WTC11 (cell line): ENCODE data around the gene MRE11. TPM values are rescaled to one million over a fixed set of nuclear protein-coding genes. Genes with fewer than 3 reads are reported as not detected.

ENCODE experiments used
- ATAC-seq: fragments of 200-7000 bp; cut with Tn5 transposase; 2 replicates; pipeline ENCODE4 v1.10.0; 2021; ENCODE audit warnings: mild to moderate bottlenecking, moderate library complexity
- CTCF ChIA-PET: fragments of 300-600 bp; sonication (Branson Sonifier 250); formaldehyde crosslinking; loops from one replicate; lab custom pipeline; 2021; ENCODE audit warnings: antibody characterized with exemption; lab: Charles Lee
- POLR2A ChIA-PET: fragments of 350-600 bp; sonication (Branson Sonifier 250); formaldehyde crosslinking; loops from one replicate; lab custom pipeline; 2021; ENCODE audit warnings: antibody characterized with exemption; lab: Charles Lee
- DNase-seq: peaks from one replicate; pipeline ENCODE4 v3.0.0; 2021; ENCODE audit warnings: low spot score
- H3K27ac Mint-ChIP-seq: 2 replicates; pipeline ENCODE4 v1.8.0; 2021; ENCODE audit warnings: mixed read lengths
- H3K27me3 Mint-ChIP-seq: 2 replicates; pipeline ENCODE4 v1.8.0; 2021; ENCODE audit warnings: low read depth, mild to moderate bottlenecking, moderate library complexity, mixed read lengths
- H3K36me3 Mint-ChIP-seq: 2 replicates; pipeline ENCODE4 v1.8.0; 2021; ENCODE audit warnings: mixed read lengths
- H3K4me1 Mint-ChIP-seq: 2 replicates; pipeline ENCODE4 v1.8.0; 2022; ENCODE audit warnings: mixed read lengths
- H3K4me3 Mint-ChIP-seq: 2 replicates; pipeline ENCODE4 v1.8.0; 2021; ENCODE audit warnings: mild to moderate bottlenecking, moderate library complexity, mixed read lengths
- H3K9me3 Mint-ChIP-seq: 2 replicates; pipeline ENCODE4 v1.8.0; 2021; ENCODE audit warnings: mixed read lengths
- CREB1 ChIP-seq: sonication (generic); formaldehyde crosslinking; IDR thresholded peaks from 2 replicates; pipeline ENCODE4 v1.8.0; 2023; ENCODE audit warnings: mild to moderate bottlenecking, missing genetic modification reagents
- E2F5 ChIP-seq: sonication (generic); formaldehyde crosslinking; IDR thresholded peaks from 2 replicates; pipeline ENCODE4 v1.8.1; 2022; ENCODE audit warnings: mild to moderate bottlenecking, moderate library complexity, missing genetic modification reagents
- ERG ChIP-seq: fragments of 250-450 bp; sonication (Bioruptor Pico); IDR thresholded peaks from 2 replicates; pipeline ENCODE4 v1.8.0; 2021; ENCODE audit warnings: mild to moderate bottlenecking
- FOXJ3 ChIP-seq: sonication (generic); formaldehyde crosslinking; IDR thresholded peaks from 2 replicates; pipeline ENCODE4 v1.9.0; 2021; ENCODE audit warnings: missing genetic modification reagents, mild to moderate bottlenecking, borderline replicate concordance
- FOXK1 ChIP-seq: sonication (generic); formaldehyde crosslinking; IDR thresholded peaks from 2 replicates; pipeline ENCODE4 v1.8.0; 2022; ENCODE audit warnings: mild to moderate bottlenecking, moderate library complexity, missing genetic modification reagents
- HMGA2 ChIP-seq: fragments of 250-450 bp; sonication (Bioruptor Pico); IDR thresholded peaks from 2 replicates; pipeline ENCODE4 v1.4.0; 2021; ENCODE audit warnings: mild to moderate bottlenecking, moderate library complexity
- HMGXB4 ChIP-seq: sonication (generic); formaldehyde crosslinking; IDR thresholded peaks from 2 replicates; pipeline ENCODE4 v1.8.1; 2023; ENCODE audit warnings: mild to moderate bottlenecking, moderate library complexity, missing genetic modification reagents
- MAX ChIP-seq: sonication (generic); formaldehyde crosslinking; IDR thresholded peaks from 2 replicates; pipeline ENCODE4 v1.8.0; 2022; ENCODE audit warnings: mild to moderate bottlenecking, missing genetic modification reagents
- NFYB ChIP-seq: sonication (generic); formaldehyde crosslinking; conservative IDR thresholded peaks from 2 replicates; pipeline ENCODE4 v1.8.0; 2022; ENCODE audit warnings: low read depth, missing genetic modification reagents
- PRRX2 ChIP-seq: fragments of 250-450 bp; sonication (Bioruptor Pico); IDR thresholded peaks from 2 replicates; pipeline ENCODE4 v1.8.0; 2021; ENCODE audit warnings: mild to moderate bottlenecking
- SMAD4 ChIP-seq: sonication (generic); formaldehyde crosslinking; IDR thresholded peaks from 2 replicates; pipeline ENCODE4 v1.8.0; 2022; ENCODE audit warnings: mild to moderate bottlenecking, missing genetic modification reagents
- TEAD1 ChIP-seq: sonication (generic); formaldehyde crosslinking; IDR thresholded peaks from 2 replicates; pipeline ENCODE4 v1.8.0; 2022; ENCODE audit warnings: mild to moderate bottlenecking, missing genetic modification reagents
- ZNF281 ChIP-seq: sonication (generic); formaldehyde crosslinking; IDR thresholded peaks from 2 replicates; pipeline ENCODE4 v1.8.0; 2023; ENCODE audit warnings: mild to moderate bottlenecking, missing genetic modification reagents
- ZNF416 ChIP-seq: fragments of 250-450 bp; sonication (Bioruptor Pico); IDR thresholded peaks from 2 replicates; pipeline ENCODE4 v1.9.0; 2021; ENCODE audit warnings: mild to moderate bottlenecking, inconsistent platforms
- ZNF423 ChIP-seq: fragments of 250-450 bp; sonication (Bioruptor Pico); IDR thresholded peaks from 2 replicates; pipeline ENCODE4 v2.1.2; 2022; ENCODE audit warnings: mild to moderate bottlenecking, moderate library complexity
- ZNF512 ChIP-seq: sonication (generic); formaldehyde crosslinking; IDR thresholded peaks from 2 replicates; pipeline ENCODE4 v1.8.1; 2022; ENCODE audit warnings: missing genetic modification reagents, borderline replicate concordance
- total RNA-seq: library from RNA; stranded (reverse); gene quantifications from 3 replicates; pipeline ENCODE4 v1.2.3, GENCODE V29; 2021

The MRE11 gene
- total RNA-seq, 1 experiment from 2014 or later: 34.3 TPM

GRCh38 chr11:94400839-94401772 lies 92.5 kb downstream of the MRE11 start, which contains the start of gene GPR83 (continued):
- TF ChIP-seq SMAD4 (no peak), ERG (no peak), HMGXB4 (CRISPR knock-in tag) (no peak), TEAD1 (CRISPR knock-in tag) (no peak), CREB1 (no peak), ZNF423 (CRISPR knock-in tag) (peak; percentile 36; the same call in 1 of the 2 replicates), ZNF281 (CRISPR knock-in tag) (no peak), PRRX2 (CRISPR knock-in tag) (no peak), FOXJ3 (CRISPR knock-in tag) (no peak), MAX (peak; percentile 31; the same call in 1 of the 2 replicates), HMGA2 (no peak), NFYB (CRISPR knock-in tag) (peak; percentile 7; the same call in 1 of the 2 replicates), ZNF416 (CRISPR knock-in tag) (peak; percentile 13; the same call in 1 of the 2 replicates)

- H3K36me3 Mint-ChIP-seq: no peaks in the 10 kb centered on the region
- ChIA-PET CTCF (no interaction called here), POLR2A (no interaction called here)
- H3K4me1 Mint-ChIP-seq: peaks cover 18% of the 10 kb centered on the region
- no peak overlapping the region for H3K27ac Mint-ChIP-seq
- peaks cover 51% of the 10 kb centered on the region for H3K27me3 Mint-ChIP-seq
- ATAC-seq: no peak
- no peak for DNase-seq
- H3K9me3 Mint-ChIP-seq: no peaks in the 10 kb centered on the region
- H3K4me3 Mint-ChIP-seq: peak overlapping the region; percentile 74
- TF ChIP-seq E2F5 (CRISPR knock-in tag) (no peak), FOXK1 (CRISPR knock-in tag) (no peak), ZNF512 (CRISPR knock-in tag) (peak; percentile 58; the same call in 1 of the 2 replicates)
Observed at GRCh38 chr11:94400457-94400838, 93.2 kb downstream of the MRE11 start.
